GM23338 (cell line): ENCODE data around the gene FNDC10. TPM values are rescaled to one million over a fixed set of nuclear protein-coding genes. Genes with fewer than 3 reads are reported as not detected.

Source experiments
- ATAC-seq: fragments of 200-7000 bp; cut with Tn5 transposase; 3 replicates; pipeline ENCODE4 v1.9.1; 2020
- DNase-seq: peaks from one replicate; pipeline ENCODE4 v3.0.0-alpha.2; 2015; ENCODE audit warnings: low spot score
- H2AFZ ChIP-seq: fragments of 200-600 bp; sonication (generic); 2 replicates; pipeline ENCODE4 v1.8.0; 2016; ENCODE audit warnings: antibody characterized with exemption, mild to moderate bottlenecking, moderate library complexity
- H3F3A ChIP-seq: fragments of 200-600 bp; sonication (generic); replicated peaks from 2 replicates; pipeline ENCODE4 v1.8.0; 2017; ENCODE audit warnings: antibody characterized with exemption, mixed run types, low read depth
- H3K27ac ChIP-seq: fragments of 200-600 bp; sonication (generic); 2 replicates; pipeline ENCODE4 v1.6.1; 2016; ENCODE audit warnings: low read depth
- H3K27me3 ChIP-seq: fragments of 200-600 bp; sonication (generic); 2 replicates; pipeline ENCODE4 v1.8.0; 2016; ENCODE audit warnings: mild to moderate bottlenecking, mixed run types, moderate library complexity; ENCODE audit not compliant: insufficient read depth
- H3K36me3 ChIP-seq: fragments of 200-600 bp; sonication (generic); 2 replicates; pipeline ENCODE4 v1.8.0; 2016; ENCODE audit warnings: mild to moderate bottlenecking; ENCODE audit not compliant: insufficient read depth
- H3K4me1 ChIP-seq: fragments of 200-600 bp; sonication (generic); 2 replicates; pipeline ENCODE4 v1.8.0; 2016; ENCODE audit warnings: mild to moderate bottlenecking, moderate library complexity; ENCODE audit not compliant: insufficient read depth
- H3K4me2 ChIP-seq: fragments of 200-600 bp; sonication (generic); 2 replicates; pipeline ENCODE4 v1.7.1; 2017; ENCODE audit warnings: mixed run types
- H3K4me3 ChIP-seq: fragments of 200-600 bp; sonication (generic); 2 replicates; pipeline ENCODE4 v1.6.1; 2016; ENCODE audit warnings: mixed run types
- H3K79me2 ChIP-seq: fragments of 200-600 bp; sonication (generic); replicated peaks from 2 replicates; pipeline ENCODE4 v1.8.0; 2017; ENCODE audit warnings: mild to moderate bottlenecking; ENCODE audit not compliant: insufficient read depth
- H3K9me2 ChIP-seq: fragments of 200-600 bp; sonication (generic); 2 replicates; pipeline ENCODE4 v1.8.0; 2017; ENCODE audit not compliant: insufficient read depth
- H4K20me1 ChIP-seq: fragments of 200-600 bp; sonication (generic); replicated peaks from 2 replicates; pipeline ENCODE4 v1.8.0; 2017; ENCODE audit warnings: mild to moderate bottlenecking; ENCODE audit not compliant: insufficient read depth
- H3K27ac Mint-ChIP-seq: 2 replicates; pipeline ENCODE4 v1.8.0; 2020; ENCODE audit warnings: inconsistent platforms, mild to moderate bottlenecking, moderate library complexity, mixed read lengths
- H3K27me3 Mint-ChIP-seq: 3 replicates; pipeline ENCODE4 v1.8.0; 2022; ENCODE audit warnings: low read depth, mild to moderate bottlenecking, moderate library complexity, mixed read lengths, inconsistent platforms; ENCODE audit not compliant: insufficient read depth, poor library complexity
- H3K36me3 Mint-ChIP-seq: 3 replicates; pipeline ENCODE4 v1.8.0; 2021; ENCODE audit warnings: low read depth, mild to moderate bottlenecking, inconsistent platforms, moderate library complexity, mixed read lengths
- H3K4me1 Mint-ChIP-seq: 3 replicates; pipeline ENCODE4 v1.8.0; 2020; ENCODE audit warnings: mild to moderate bottlenecking, inconsistent platforms, mixed read lengths
- H3K4me3 Mint-ChIP-seq: 3 replicates; pipeline ENCODE4 v1.8.0; 2021; ENCODE audit warnings: moderate library complexity, mild to moderate bottlenecking, inconsistent platforms, mixed read lengths
- H3K9me3 Mint-ChIP-seq: 3 replicates; pipeline ENCODE4 v1.8.0; 2020; ENCODE audit warnings: moderate library complexity, mild to moderate bottlenecking, inconsistent platforms, mixed read lengths
- CREB1 ChIP-seq: fragments of 250-450 bp; sonication (Bioruptor Pico); IDR thresholded peaks from 2 replicates; pipeline ENCODE4 v1.5.0; 2020; ENCODE audit warnings: low read depth, mild to moderate bottlenecking, moderate library complexity
- CTCF ChIP-seq, 2 experiments: fragments of 200-600 bp in 1 of 2; sonication (generic) in 1 of 2; conservative IDR thresholded peaks; 2 replicates each; pipeline versions ENCODE4 v1.5.1 to v1.6.1; 2016 to 2017; ENCODE audit warnings: antibody characterized with exemption in 2 of 2, low read depth in 2 of 2, mild to moderate bottlenecking in 2 of 2, moderate library complexity in 1 of 2
- ETS1 ChIP-seq: IDR thresholded peaks from 2 replicates; pipeline ENCODE4 v1.6.1; 2016; ENCODE audit warnings: antibody characterized with exemption
- EZH2 ChIP-seq: fragments of 200-600 bp; sonication (generic); IDR thresholded peaks from one replicate; pipeline ENCODE4 v1.8.0; 2017; ENCODE audit warnings: antibody characterized with exemption, mild to moderate bottlenecking, low read depth; ENCODE audit not compliant: unreplicated experiment
- EZH2phosphoT487 ChIP-seq: fragments of 200-600 bp; sonication (generic); IDR thresholded peaks from one replicate; pipeline ENCODE4 v1.8.1; 2018; ENCODE audit warnings: antibody characterized with exemption; ENCODE audit not compliant: unreplicated experiment
- JUNB ChIP-seq: IDR thresholded peaks from one replicate; pipeline ENCODE4 v1.6.1; 2016; ENCODE audit warnings: antibody characterized with exemption; ENCODE audit not compliant: unreplicated experiment
- NANOG ChIP-seq: IDR thresholded peaks from 2 replicates; pipeline ENCODE4 v1.6.1; 2016; ENCODE audit warnings: antibody characterized with exemption, borderline replicate concordance
- POLR2AphosphoS5 ChIP-seq: IDR thresholded peaks from 2 replicates; pipeline ENCODE4 v1.6.1; 2016; ENCODE audit warnings: antibody characterized with exemption, low read depth
- REST ChIP-seq: IDR thresholded peaks from one replicate; pipeline ENCODE4 v1.6.1; 2018; ENCODE audit warnings: antibody characterized with exemption; ENCODE audit not compliant: unreplicated experiment
- STAT1 ChIP-seq: IDR thresholded peaks from one replicate; pipeline ENCODE4 v1.6.1; 2016; ENCODE audit warnings: antibody characterized with exemption; ENCODE audit not compliant: unreplicated experiment
- ZNF114 ChIP-seq: fragments of 250-450 bp; sonication (Bioruptor Pico); IDR thresholded peaks from 2 replicates; pipeline ENCODE4 v1.5.0; 2020; ENCODE audit warnings: mild to moderate bottlenecking, moderate library complexity
- ZNF331 ChIP-seq: fragments of 250-450 bp; sonication (Bioruptor Pico); IDR thresholded peaks from 2 replicates; pipeline ENCODE4 v1.5.0; 2020; ENCODE audit warnings: low read depth, mild to moderate bottlenecking, moderate library complexity
- ZNF462 ChIP-seq: fragments of 250-450 bp; sonication (Bioruptor Pico); IDR thresholded peaks from 2 replicates; pipeline ENCODE4 v1.5.0; 2020; ENCODE audit warnings: mild to moderate bottlenecking, moderate library complexity
- polyA plus RNA-seq: library from polyadenylated mRNA; unstranded; fragments of >200 nt; fragmentation: Nextera tagmentation; extraction: Ambion mirVana; gene quantifications from 2 replicates; pipeline ENCODE4 v1.2.1, GENCODE V29; 2016
- total RNA-seq: library from RNA; depleted of rRNA; stranded (reverse); fragments of >200 nt; shearing (Covaris generic); gene quantifications from 2 replicates; pipeline ENCODE4 v1.2.3, GENCODE V29; 2014

Gene FNDC10
- total and polyA plus RNA-seq, 2 experiments from 2014 or later: 7.7 to 15.1 TPM

GRCh38 chr1:1564268-1564667 lies 35.7 kb downstream of the FNDC10 start:
- no peak overlapping the region for H2AFZ ChIP-seq
- no peaks in the 10 kb centered on the region for H3K27me3 ChIP-seq
- H3K4me3 ChIP-seq: no peak overlapping the region
- Mint-ChIP-seq H3K9me3 (no peaks in the 10 kb centered on the region; the same call in 2 of the 3 replicates), H3K4me3 (no peak overlapping the region), H3K27me3 (peaks cover 10% of the 10 kb centered on the region), H3K27ac (no peak overlapping the region), H3K4me1 (peaks cover 10% of the 10 kb centered on the region; the same call in 2 of the 3 replicates), H3K36me3 (peaks cover 67% of the 10 kb centered on the region)
- peaks cover 63% of the 10 kb centered on the region for H3K79me2 ChIP-seq
- no peak overlapping the region for H3K27ac ChIP-seq
- H3K4me2 ChIP-seq: no peak overlapping the region
- peaks cover 56% of the 10 kb centered on the region for H4K20me1 ChIP-seq
- no peak for TF ChIP-seq ETS1
- no peak for TF ChIP-seq POLR2AphosphoS5
- TF ChIP-seq ZNF331: no peak
- no peak for TF ChIP-seq ZNF114 (CRISPR knock-in tag)
- TF ChIP-seq ZNF462: no peak
- no peak for TF ChIP-seq EZH2
- TF ChIP-seq NANOG: no peak
- TF ChIP-seq CREB1: no peak
- TF ChIP-seq STAT1: no peak
- TF ChIP-seq REST: no peak
- TF ChIP-seq EZH2phosphoT487: no peak
- TF ChIP-seq CTCF (conservative IDR thresholded peaks at IDR 0.05; ENCODE audit: low read depth in 2 of 2): no peak
- TF ChIP-seq JUNB: no peak
- DNase-seq: no peak
- peaks cover 24% of the 10 kb centered on the region for H3K4me1 ChIP-seq
- H3K9me2 ChIP-seq: no peaks in the 10 kb centered on the region
- peaks cover 34% of the 10 kb centered on the region for H3F3A ChIP-seq
- peaks cover 23% of the 10 kb centered on the region for H3K36me3 ChIP-seq
- no peak for ATAC-seq
